HEK293 (cell line): ENCODE data around the gene CNTN4.

Source experiments
- CTCF ChIA-PET: fragments of 350-600 bp; formaldehyde crosslinking; extraction: SDS; loops from one replicate; lab custom pipeline; 2021; ENCODE audit warnings: antibody characterized with exemption; lab: Yijun Ruan, JAX
- POLR2A ChIA-PET: fragments of 300-600 bp; formaldehyde crosslinking; extraction: SDS; loops from one replicate; lab custom pipeline; 2020; ENCODE audit warnings: antibody characterized with exemption, inconsistent platforms; lab: Yijun Ruan, JAX
- H3K27ac ChIP-seq: fragments of 200-500 bp; sonication (Bioruptor generic); 2 replicates; pipeline ENCODE4 v1.5.1; 2014; ENCODE audit warnings: low read depth, low read length, control low read depth, inconsistent platforms; ENCODE audit errors: extremely low read depth
- H3K36me3 ChIP-seq, 2 experiments: fragments of 200-500 bp in 1 of 2; sonication (Bioruptor generic) in 1 of 2; 1 replicate in 1 of 2; 2 replicates in 1 of 2; pipeline ENCODE4 v1.5.1; 2014 to 2017; ENCODE audit warnings: inconsistent platforms in 2 of 2, low read length in 2 of 2; ENCODE audit not compliant: control insufficient read depth in 2 of 2, insufficient read depth in 1 of 2
- H3K4me1 ChIP-seq: fragments of 200-500 bp; sonication (Bioruptor generic); 2 replicates; pipeline ENCODE4 v1.5.1; 2014; ENCODE audit warnings: mild to moderate bottlenecking, low read length, inconsistent platforms; ENCODE audit not compliant: control insufficient read depth, insufficient read depth
- H3K4me3 ChIP-seq: 2 replicates; pipeline ENCODE4 v1.5.1; 2011; ENCODE audit warnings: low read depth, mild to moderate bottlenecking, control low read depth, low read length, moderate library complexity
- H3K9me3 ChIP-seq: fragments of 200-500 bp; sonication (Bioruptor generic); 2 replicates; pipeline ENCODE4 v1.5.1; 2014; ENCODE audit warnings: low read depth, low read length, inconsistent platforms; ENCODE audit not compliant: control insufficient read depth, insufficient read depth
- CTCF ChIP-seq: fragments of 450-650 bp; formaldehyde crosslinking; IDR thresholded peaks from 2 replicates; pipeline ENCODE4 v1.5.1; 2016; ENCODE audit warnings: missing biosample characterization, missing genetic modification characterization
- GLIS1 ChIP-seq: fragments of 450-650 bp; formaldehyde crosslinking; IDR thresholded peaks from 2 replicates; pipeline ENCODE4 v1.5.1; 2016; ENCODE audit warnings: missing biosample characterization, missing genetic modification characterization
- IKZF3 ChIP-seq: fragments of 450-650 bp; IDR thresholded peaks from 2 replicates; pipeline ENCODE4 v1.5.0; 2018; ENCODE audit warnings: missing biosample characterization, mild to moderate bottlenecking, missing genetic modification characterization, moderate library complexity
- PRDM2 ChIP-seq: fragments of 450-650 bp; formaldehyde crosslinking; IDR thresholded peaks from 2 replicates; pipeline ENCODE4 v1.5.1; 2016; ENCODE audit warnings: missing biosample characterization, missing genetic modification characterization, borderline replicate concordance
- SP7 ChIP-seq: fragments of 450-650 bp; formaldehyde crosslinking; IDR thresholded peaks from 2 replicates; pipeline ENCODE4 v1.5.1; 2016; ENCODE audit warnings: missing biosample characterization, missing genetic modification characterization
- ZBTB11 ChIP-seq: fragments of 450-650 bp; formaldehyde crosslinking; conservative IDR thresholded peaks from 2 replicates; pipeline ENCODE4 v1.5.1; 2016; ENCODE audit warnings: low read depth, missing biosample characterization, missing genetic modification characterization
- ZNF132 ChIP-seq: fragments of 450-650 bp; formaldehyde crosslinking; IDR thresholded peaks from 2 replicates; pipeline ENCODE4 v1.5.1; 2017; ENCODE audit warnings: missing biosample characterization, missing genetic modification characterization, borderline replicate concordance
- ZNF2 ChIP-seq: fragments of 450-650 bp; formaldehyde crosslinking; IDR thresholded peaks from 2 replicates; pipeline ENCODE4 v1.5.1; 2016; ENCODE audit warnings: missing biosample characterization, missing genetic modification characterization
- ZNF280C ChIP-seq: fragments of 450-650 bp; formaldehyde crosslinking; IDR thresholded peaks from 2 replicates; pipeline ENCODE4 v1.5.1; 2016; ENCODE audit warnings: missing biosample characterization, missing genetic modification characterization
- ZNF292 ChIP-seq: fragments of 450-650 bp; formaldehyde crosslinking; IDR thresholded peaks from 2 replicates; pipeline ENCODE4 v1.5.1; 2016; ENCODE audit warnings: low read depth, missing biosample characterization, missing genetic modification characterization, borderline replicate concordance
- ZNF398 ChIP-seq: fragments of 450-650 bp; formaldehyde crosslinking; IDR thresholded peaks from 2 replicates; pipeline ENCODE4 v1.5.1; 2017; ENCODE audit warnings: missing biosample characterization, missing genetic modification characterization
- ZNF473 ChIP-seq: fragments of 450-650 bp; formaldehyde crosslinking; IDR thresholded peaks from 2 replicates; pipeline ENCODE4 v1.5.1; 2017; ENCODE audit warnings: missing biosample characterization, missing genetic modification characterization
- ZNF48 ChIP-seq: fragments of 450-650 bp; formaldehyde crosslinking; IDR thresholded peaks from 2 replicates; pipeline ENCODE4 v1.5.1; 2016; ENCODE audit warnings: missing biosample characterization, missing genetic modification characterization
- ZNF514 ChIP-seq: fragments of 450-650 bp; formaldehyde crosslinking; IDR thresholded peaks from 2 replicates; pipeline ENCODE4 v1.5.1; 2016; ENCODE audit warnings: missing biosample characterization, missing genetic modification characterization
- ZNF530 ChIP-seq: fragments of 450-650 bp; formaldehyde crosslinking; IDR thresholded peaks from 2 replicates; pipeline ENCODE4 v1.5.1; 2016; ENCODE audit warnings: low read depth, missing biosample characterization, missing genetic modification characterization
- ZNF560 ChIP-seq: fragments of 450-650 bp; formaldehyde crosslinking; IDR thresholded peaks from 2 replicates; pipeline ENCODE4 v1.5.1; 2017; ENCODE audit warnings: missing biosample characterization, missing genetic modification characterization, borderline replicate concordance
- ZNF654 ChIP-seq: fragments of 450-650 bp; formaldehyde crosslinking; IDR thresholded peaks from 2 replicates; pipeline ENCODE4 v1.5.1; 2016; ENCODE audit warnings: low read depth, missing biosample characterization, missing genetic modification characterization

CNTN4 gene

GRCh38 chr3:2948882-2949281 is 850.2 kb downstream of the CNTN4 start:
- H3K36me3 ChIP-seq: no peaks in the 10 kb centered on the region
- ChIA-PET CTCF (interaction anchor here (0.5 to 0.6 kb wide), 2 partner anchors 39 to 1295 kb away, joined by 3 read pairs; no protein-coding TSS in a partner anchor), POLR2A (no interaction called here)
- TF ChIP-seq PRDM2 (no peak), ZNF2 (no peak), ZBTB11 (tag by site-specific recombination) (no peak), ZNF48 (tag by site-specific recombination) (no peak), ZNF530 (no peak), ZNF292 (tag by site-specific recombination) (no peak), ZNF514 (tag by site-specific recombination) (no peak), ZNF398 (tag by site-specific recombination) (no peak), CTCF (no peak), IKZF3 (no peak), ZNF560 (tag by site-specific recombination) (no peak), SP7 (tag by site-specific recombination) (no peak)
- H3K4me1 ChIP-seq: no peaks in the 10 kb centered on the region
- H3K4me3 ChIP-seq: no peak overlapping the region
- H3K9me3 ChIP-seq: no peaks in the 10 kb centered on the region
- H3K27ac ChIP-seq: no peak overlapping the region

GRCh38 chr3:2950159-2950558 is 851.5 kb downstream of the CNTN4 start:
- TF ChIP-seq ZNF514 (tag by site-specific recombination): no peak
- no peak for TF ChIP-seq ZNF654 (tag by site-specific recombination)
- no peak for TF ChIP-seq ZNF132 (tag by site-specific recombination)
- TF ChIP-seq ZNF473: no peak
- TF ChIP-seq GLIS1 (tag by site-specific recombination): no peak
- no peak for TF ChIP-seq ZNF280C (tag by site-specific recombination)
- Histone ChIP-seq H3K4me1 (no peaks in the 10 kb centered on the region), H3K27ac (no peak overlapping the region), H3K9me3 (no peaks in the 10 kb centered on the region), H3K36me3 (no peaks in the 10 kb centered on the region), H3K4me3 (no peak overlapping the region)
- POLR2A ChIA-PET: no interaction called here
- CTCF ChIA-PET: no interaction called here
